ENCODE data around the gene LMTK3. TPM values are rescaled to one million over a fixed set of nuclear protein-coding genes. Genes with fewer than 3 reads are reported as not detected.

LMTK3 gene
- total RNA-seq, 3 donors from 2014 or later (not counting 1 experiment from before 2014, with no cell fraction given) = 0.64 to 2.9 (median 1.9) TPM

DNA sequence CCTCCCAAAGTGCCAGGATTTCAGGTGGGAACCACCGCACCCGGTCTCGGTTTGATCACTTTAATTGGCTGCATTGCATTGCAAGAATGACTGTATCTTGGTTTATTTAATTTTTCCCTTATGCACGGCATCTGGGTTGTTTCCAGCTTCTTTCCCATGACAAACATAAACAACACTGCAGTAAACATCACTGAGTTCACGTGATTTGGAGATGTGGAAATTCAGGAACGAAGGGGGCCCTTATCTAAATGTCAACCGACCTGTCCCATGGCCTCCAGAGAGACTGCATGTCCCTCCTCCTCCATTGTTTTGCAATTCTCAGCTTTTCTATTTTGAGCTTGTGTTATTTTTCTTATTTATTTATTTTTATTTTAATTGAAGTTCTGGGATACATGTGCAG is 25.9 kb upstream of the LMTK3 start:
- no peaks in the 10 kb centered on the region for H3K27me3 ChIP-seq (ENCODE audit: control insufficient read depth, insufficient read depth, low read length)
- H3K4me3 ChIP-seq (ENCODE audit: low read length) = no peak overlapping the region
- Mint-ChIP-seq H3K27me3 (ENCODE audit: low read depth in 2 of 2) (no peaks in the 10 kb centered on the region), H3K27ac (no peak overlapping the region), H3K4me3 (no peak overlapping the region), H3K9me3 (no peaks in the 10 kb centered on the region), H3K4me1 (no peaks in the 10 kb centered on the region), H3K36me3 (no peaks in the 10 kb centered on the region)
- WGBS (ENCODE audit: insufficient coverage) = 85% methylated on average over 7 of the region's 7 CpGs
- no peak overlapping the region for H3K27ac ChIP-seq (ENCODE audit: low read length)
- no peaks in the 10 kb centered on the region for H3K36me3 ChIP-seq (ENCODE audit: control insufficient read depth, insufficient read depth, low read length)
- intact Hi-C loops (cut with micrococcal nuclease) = no loop called here
- TF ChIP-seq CTCF (IDR thresholded peaks at IDR 0.05) = no peak
- ATAC-seq = no peak
- H3K9me3 ChIP-seq (ENCODE audit: control insufficient read depth, insufficient read depth, low read length) = no peaks in the 10 kb centered on the region
- no peaks in the 10 kb centered on the region for H3K4me1 ChIP-seq (ENCODE audit: control insufficient read depth, insufficient read depth, low read length)
- DNase-seq = no peak

DNA sequence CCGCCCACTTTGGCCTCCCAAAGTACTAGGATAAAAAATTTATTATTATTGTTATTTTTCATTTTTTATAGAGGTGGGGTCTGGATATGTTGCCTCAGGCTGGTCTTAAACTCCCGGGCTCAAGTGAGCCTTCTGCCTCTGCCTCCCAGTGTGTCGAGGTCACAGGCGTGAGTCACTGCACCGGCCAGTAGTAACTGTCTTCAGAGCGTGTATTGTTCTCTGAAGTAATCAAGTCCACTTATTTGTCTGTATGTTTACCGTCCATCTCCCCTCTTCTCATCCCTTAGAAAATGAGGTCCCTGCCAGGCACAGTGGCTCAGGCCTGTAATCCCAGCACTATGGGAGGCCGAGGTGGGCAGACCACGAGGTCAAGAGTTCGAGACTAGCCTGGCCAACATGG is 22.1 kb upstream of the LMTK3 start:
- Mint-ChIP-seq H3K36me3 (no peaks in the 10 kb centered on the region), H3K9me3 (peaks cover 2 to 3% of the 10 kb centered on the region in 2 donors), H3K4me3 (no peak overlapping the region), H3K27ac (no peak overlapping the region), H3K4me1 (no peaks in the 10 kb centered on the region), H3K27me3 (ENCODE audit: low read depth in 2 of 2) (peaks cover 0 to 6% of the 10 kb centered on the region in 2 donors)
- Histone ChIP-seq H3K27ac (ENCODE audit: low read length) (no peak overlapping the region), H3K4me3 (ENCODE audit: low read length) (no peak overlapping the region), H3K9me3 (ENCODE audit: control insufficient read depth, insufficient read depth, low read length) (peaks cover 7% of the 10 kb centered on the region), H3K27me3 (ENCODE audit: control insufficient read depth, insufficient read depth, low read length) (no peaks in the 10 kb centered on the region), H3K4me1 (ENCODE audit: control insufficient read depth, insufficient read depth, low read length) (no peaks in the 10 kb centered on the region), H3K36me3 (ENCODE audit: control insufficient read depth, insufficient read depth, low read length) (no peaks in the 10 kb centered on the region)
- intact Hi-C loops (cut with micrococcal nuclease) = no loop called here
- no peak for DNase-seq
- 90% methylated on average over 9 of the region's 10 CpGs for WGBS (ENCODE audit: insufficient coverage)
- ATAC-seq = no peak
- no peak for TF ChIP-seq CTCF (IDR thresholded peaks at IDR 0.05)

DNA sequence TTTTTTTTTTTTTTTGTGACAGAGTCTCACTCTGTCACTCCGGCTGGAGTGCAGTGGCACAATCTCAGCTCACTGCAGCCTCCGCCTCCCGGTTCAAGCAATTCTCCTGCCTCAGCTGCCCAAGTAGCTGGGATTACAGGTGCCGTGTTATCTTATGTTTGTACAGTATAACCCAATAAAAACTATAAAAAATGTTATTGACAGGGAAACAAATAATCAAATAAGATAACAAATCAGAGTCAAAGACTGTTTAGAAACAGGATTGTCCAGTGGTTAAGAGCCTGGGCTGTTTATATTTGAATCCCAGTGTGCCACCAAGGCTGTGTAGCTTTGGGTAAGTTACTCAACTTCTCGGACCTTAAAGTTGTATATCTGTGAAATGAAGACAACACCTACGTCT is 19.1 kb upstream of the LMTK3 start:
- H3K4me1 Mint-ChIP-seq = no peaks in the 10 kb centered on the region
- H3K4me3 ChIP-seq (ENCODE audit: low read length) = no peak overlapping the region
- H3K36me3 ChIP-seq (ENCODE audit: control insufficient read depth, insufficient read depth, low read length) = no peaks in the 10 kb centered on the region
- intact Hi-C loops (cut with micrococcal nuclease) = no loop called here
- H3K4me1 ChIP-seq (ENCODE audit: control insufficient read depth, insufficient read depth, low read length) = no peaks in the 10 kb centered on the region
- H3K9me3 ChIP-seq (ENCODE audit: control insufficient read depth, insufficient read depth, low read length) = peaks cover 18% of the 10 kb centered on the region
- no peak overlapping the region for H3K4me3 Mint-ChIP-seq
- 74% methylated on average over 5 of the region's 6 CpGs for WGBS (ENCODE audit: insufficient coverage)
- no peak for DNase-seq
- no peak for ATAC-seq
- no peaks in the 10 kb centered on the region for H3K27me3 ChIP-seq (ENCODE audit: control insufficient read depth, insufficient read depth, low read length)
- H3K36me3 Mint-ChIP-seq = no peaks in the 10 kb centered on the region
- H3K9me3 Mint-ChIP-seq = peaks cover 2 to 3% of the 10 kb centered on the region in 2 donors
- H3K27ac ChIP-seq (ENCODE audit: low read length) = no peak overlapping the region
- peaks cover 0 to 9% of the 10 kb centered on the region in 2 donors for H3K27me3 Mint-ChIP-seq (ENCODE audit: low read depth in 2 of 2)
- no peak for TF ChIP-seq CTCF (IDR thresholded peaks at IDR 0.05)
- no peak overlapping the region for H3K27ac Mint-ChIP-seq

DNA sequence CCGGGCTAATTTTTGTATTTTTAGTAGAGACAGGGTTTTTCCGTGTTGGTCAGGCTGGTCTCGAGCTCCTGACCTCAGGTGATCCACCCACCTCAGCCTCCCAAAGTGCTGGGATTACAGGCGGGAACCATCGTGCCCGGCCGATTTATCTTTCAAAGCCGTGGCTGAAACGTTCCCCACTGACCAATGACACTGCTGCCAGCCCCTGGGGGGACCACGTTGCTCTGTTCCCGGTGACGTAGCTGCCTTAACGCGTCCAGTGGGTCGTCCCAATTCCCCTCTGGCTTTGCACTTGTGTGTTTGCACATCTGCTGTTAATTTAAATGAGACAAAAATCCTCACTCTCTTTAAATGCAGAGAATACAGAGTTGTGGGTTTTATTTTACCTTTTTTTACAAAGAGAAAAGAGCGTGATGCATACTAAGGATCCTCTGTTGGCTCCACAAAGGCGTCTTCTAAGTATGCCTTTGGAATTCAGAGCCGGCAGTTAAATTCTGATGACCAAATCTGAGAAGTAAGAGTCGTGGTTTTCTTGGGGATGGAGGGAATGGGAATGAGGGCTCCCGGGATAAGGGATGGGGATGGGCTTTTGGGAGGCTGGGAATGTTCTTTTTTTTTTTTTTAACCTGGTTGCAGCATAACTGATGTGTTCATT is 18.6 kb upstream of the LMTK3 start:
- no peak overlapping the region for H3K27ac Mint-ChIP-seq
- TF ChIP-seq CTCF (IDR thresholded peaks at IDR 0.05) = no peak
- ATAC-seq = no peak
- peaks cover 0 to 9% of the 10 kb centered on the region in 2 donors for H3K27me3 Mint-ChIP-seq (ENCODE audit: low read depth in 2 of 2)
- 79% methylated on average over 20 of the region's 20 CpGs for WGBS (ENCODE audit: insufficient coverage)
- no peaks in the 10 kb centered on the region for H3K4me1 Mint-ChIP-seq
- H3K9me3 ChIP-seq (ENCODE audit: control insufficient read depth, insufficient read depth, low read length) = peaks cover 18% of the 10 kb centered on the region
- H3K36me3 Mint-ChIP-seq = no peaks in the 10 kb centered on the region
- H3K4me3 Mint-ChIP-seq = no peak overlapping the region
- no peaks in the 10 kb centered on the region for H3K27me3 ChIP-seq (ENCODE audit: control insufficient read depth, insufficient read depth, low read length)
- H3K27ac ChIP-seq (ENCODE audit: low read length) = no peak overlapping the region
- no peaks in the 10 kb centered on the region for H3K36me3 ChIP-seq (ENCODE audit: control insufficient read depth, insufficient read depth, low read length)
- peaks cover 2 to 3% of the 10 kb centered on the region in 2 donors for H3K9me3 Mint-ChIP-seq
- DNase-seq = no peak
- no peak overlapping the region for H3K4me3 ChIP-seq (ENCODE audit: low read length)
- intact Hi-C loops (cut with micrococcal nuclease) = no loop called here
- no peaks in the 10 kb centered on the region for H3K4me1 ChIP-seq (ENCODE audit: control insufficient read depth, insufficient read depth, low read length)
